Cardiac fibroblast (primary cell): Measurements from ENCODE around the gene HS6ST3.

ENCODE experiments used
- DNase-seq, 2 donors: peaks; one replicate each; pipeline versions ENCODE4 v3.0.0 to v3.0.0-alpha.2; 2010; ENCODE audit warnings: low read depth in 2 of 2
- H3K4me3 ChIP-seq, 2 donors: replicated peaks in 1 of 2; 1 replicate in 1 of 2; 2 replicates in 1 of 2; pipeline ENCODE4 v1.5.1; 2011; ENCODE audit warnings: low read depth in 2 of 2, low read length in 2 of 2, mild to moderate bottlenecking in 2 of 2, moderate library complexity in 1 of 2
- TF ChIP-seq, protein P1 (sequence below): IDR thresholded peaks from one replicate; pipeline ENCODE4 v1.5.1; 2011; ENCODE audit warnings: low read depth, mild to moderate bottlenecking, low read length, inconsistent platforms

HS6ST3 gene

GRCh38 chr13:96444676-96445075 lies 354.8 kb downstream of the HS6ST3 start:
- no peak overlapping the region for H3K4me3 ChIP-seq
- TF ChIP-seq, protein P1, sequence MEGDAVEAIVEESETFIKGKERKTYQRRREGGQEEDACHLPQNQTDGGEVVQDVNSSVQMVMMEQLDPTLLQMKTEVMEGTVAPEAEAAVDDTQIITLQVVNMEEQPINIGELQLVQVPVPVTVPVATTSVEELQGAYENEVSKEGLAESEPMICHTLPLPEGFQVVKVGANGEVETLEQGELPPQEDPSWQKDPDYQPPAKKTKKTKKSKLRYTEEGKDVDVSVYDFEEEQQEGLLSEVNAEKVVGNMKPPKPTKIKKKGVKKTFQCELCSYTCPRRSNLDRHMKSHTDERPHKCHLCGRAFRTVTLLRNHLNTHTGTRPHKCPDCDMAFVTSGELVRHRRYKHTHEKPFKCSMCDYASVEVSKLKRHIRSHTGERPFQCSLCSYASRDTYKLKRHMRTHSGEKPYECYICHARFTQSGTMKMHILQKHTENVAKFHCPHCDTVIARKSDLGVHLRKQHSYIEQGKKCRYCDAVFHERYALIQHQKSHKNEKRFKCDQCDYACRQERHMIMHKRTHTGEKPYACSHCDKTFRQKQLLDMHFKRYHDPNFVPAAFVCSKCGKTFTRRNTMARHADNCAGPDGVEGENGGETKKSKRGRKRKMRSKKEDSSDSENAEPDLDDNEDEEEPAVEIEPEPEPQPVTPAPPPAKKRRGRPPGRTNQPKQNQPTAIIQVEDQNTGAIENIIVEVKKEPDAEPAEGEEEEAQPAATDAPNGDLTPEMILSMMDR, result no peak
- DNase-seq, result no peak

DNA sequence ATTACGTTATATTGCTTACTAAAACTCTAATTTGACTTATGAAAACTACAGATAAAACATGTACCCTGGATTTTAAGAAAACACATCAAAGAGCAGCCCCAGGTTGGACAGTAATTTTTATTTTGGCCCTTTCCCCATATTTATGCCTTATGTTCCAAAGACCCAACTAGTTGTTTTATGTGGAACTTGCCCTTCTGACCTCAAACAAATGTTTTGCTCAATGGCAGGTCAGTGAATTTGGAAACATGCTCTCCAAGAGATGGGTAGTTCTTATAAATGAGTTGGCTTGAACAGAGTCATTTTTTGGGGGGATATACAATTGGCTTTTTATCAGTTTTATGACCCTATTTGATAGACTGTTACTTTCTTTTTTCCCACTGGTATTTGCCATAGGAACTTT lies 360.0 kb downstream of the HS6ST3 start:
- TF ChIP-seq, protein P1, result no peak
- no peak overlapping the region for H3K4me3 ChIP-seq
- DNase-seq, result no peak

GRCh38 chr13:96450326-96451020 lies 360.6 kb downstream of the HS6ST3 start:
- no peak for DNase-seq
- TF ChIP-seq, protein P1, result no peak
- H3K4me3 ChIP-seq, result no peak overlapping the region

DNA sequence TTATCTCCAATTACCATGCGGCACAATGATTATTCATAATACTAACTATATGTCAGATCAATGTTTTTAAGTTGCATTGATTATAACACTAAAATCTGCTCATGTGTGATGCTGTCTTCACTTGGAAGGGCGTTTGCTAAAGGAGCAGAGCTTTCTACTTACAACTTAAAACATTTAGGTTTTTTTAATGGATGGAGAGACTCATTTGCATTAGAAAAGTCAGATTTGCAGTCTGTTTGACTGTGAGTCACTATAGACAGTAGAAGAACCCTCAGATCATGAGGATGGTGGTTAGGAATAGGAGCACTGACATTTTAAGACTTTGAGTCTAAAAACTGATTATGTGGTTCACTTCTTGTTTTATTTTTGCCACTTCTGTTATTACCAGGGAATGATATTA lies 364.6 kb downstream of the HS6ST3 start:
- DNase-seq, result no peak
- TF ChIP-seq, protein P1, result no peak

GRCh38 chr13:96460609-96461008 lies 370.7 kb downstream of the HS6ST3 start:
- DNase-seq, result peak in 1 of 2 donors; percentile 28
- TF ChIP-seq, protein P1, result no peak
- no peak overlapping the region for H3K4me3 ChIP-seq

More for the DNA sequence above, 364.6 kb downstream of the HS6ST3 start:
- no peak overlapping the region for H3K4me3 ChIP-seq

DNA sequence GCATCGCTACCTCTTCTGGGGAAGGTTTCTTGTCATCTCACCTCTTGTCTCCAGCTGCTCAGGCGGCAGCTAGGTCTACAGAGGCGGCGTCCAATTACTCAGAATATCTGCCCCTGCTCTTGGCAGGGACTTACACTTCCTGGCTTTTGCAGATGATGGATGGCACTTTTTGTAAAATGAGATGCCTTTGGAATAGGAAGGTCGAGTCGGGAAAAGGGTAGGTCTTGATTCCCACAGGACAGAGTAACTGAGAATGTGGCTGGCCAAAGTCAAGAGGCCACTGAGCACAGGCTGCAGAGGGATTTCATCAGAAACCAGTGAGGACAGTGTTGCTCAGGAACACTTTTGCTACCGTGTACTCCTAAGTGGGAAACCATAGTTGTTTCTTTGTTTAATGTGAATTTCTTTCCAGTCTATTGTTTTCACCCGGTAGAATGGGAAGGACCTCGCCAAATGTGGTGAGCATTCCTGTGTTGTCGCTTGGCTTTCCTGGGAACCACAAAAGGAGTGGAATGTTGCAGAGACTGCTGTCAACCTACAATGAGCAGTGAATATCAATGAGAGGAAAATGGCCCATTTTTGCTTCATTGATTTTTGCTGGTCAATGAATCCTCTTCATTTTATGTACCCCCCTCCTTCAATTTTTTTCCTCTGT lies 383.7 kb downstream of the HS6ST3 start:
- TF ChIP-seq, protein P1, result no peak
- peak in 1 of 2 donors; percentile 16 for DNase-seq
- no peak overlapping the region for H3K4me3 ChIP-seq

- peak in 1 of 2 donors; percentile 24 for DNase-seq
- no peak overlapping the region for H3K4me3 ChIP-seq
- TF ChIP-seq, protein P1, result no peak
Measured at GRCh38 chr13:96474181-96474557, 384.3 kb downstream of the HS6ST3 start.
